Hepatocyte (in vitro differentiated cells): ENCODE results near the gene ARHGAP33. TPM values are rescaled to one million over a fixed set of nuclear protein-coding genes. Genes with fewer than 3 reads are reported as not detected.

ENCODE experiments used
- DNase-seq: peaks from one replicate; pipeline ENCODE4 v3.0.0-alpha.2; 2016; ENCODE audit warnings: low spot score
- H2AFZ ChIP-seq: fragments of 200-600 bp; sonication (generic); 2 replicates; pipeline ENCODE4 v1.6.0; 2016; ENCODE audit warnings: antibody characterized with exemption, mild to moderate bottlenecking
- H3K27ac ChIP-seq: fragments of 200-600 bp; sonication (generic); 2 replicates; pipeline ENCODE4 v1.5.1; 2016; ENCODE audit warnings: mild to moderate bottlenecking
- H3K27me3 ChIP-seq: fragments of 200-600 bp; sonication (generic); 2 replicates; pipeline ENCODE4 v1.6.1; 2016
- H3K36me3 ChIP-seq: fragments of 200-600 bp; sonication (generic); replicated peaks from 2 replicates; pipeline ENCODE4 v1.5.1; 2016; ENCODE audit warnings: low read depth; ENCODE audit not compliant: insufficient read depth
- H3K4me1 ChIP-seq: fragments of 200-600 bp; sonication (generic); 2 replicates; pipeline ENCODE4 v1.5.1; 2016; ENCODE audit warnings: mild to moderate bottlenecking, moderate library complexity; ENCODE audit not compliant: insufficient read depth
- H3K4me2 ChIP-seq: fragments of 200-600 bp; sonication (generic); 2 replicates; pipeline ENCODE4 v1.6.0; 2016
- H3K4me3 ChIP-seq: fragments of 200-600 bp; sonication (generic); 2 replicates; pipeline ENCODE4 v1.5.1; 2016; ENCODE audit warnings: mild to moderate bottlenecking
- H3K79me2 ChIP-seq: fragments of 200-600 bp; sonication (generic); 2 replicates; pipeline ENCODE4 v1.6.0; 2017; ENCODE audit warnings: mild to moderate bottlenecking
- H3K9me2 ChIP-seq: fragments of 200-600 bp; sonication (generic); replicated peaks from 2 replicates; pipeline ENCODE4 v1.6.0; 2017; ENCODE audit warnings: mild to moderate bottlenecking; ENCODE audit not compliant: insufficient read depth
- H3K9me3 ChIP-seq: fragments of 200-600 bp; sonication (generic); 2 replicates; pipeline ENCODE4 v1.5.1; 2016; ENCODE audit warnings: low read depth, mild to moderate bottlenecking
- H4K20me1 ChIP-seq: fragments of 200-600 bp; sonication (generic); 2 replicates; pipeline ENCODE4 v1.6.0; 2016; ENCODE audit warnings: mild to moderate bottlenecking; ENCODE audit not compliant: insufficient read depth, poor library complexity, severe bottlenecking
- EZH2 ChIP-seq: fragments of 200-600 bp; sonication (generic); IDR thresholded peaks from 2 replicates; pipeline ENCODE4 v1.6.1; 2016; ENCODE audit warnings: antibody characterized with exemption, mild to moderate bottlenecking, borderline replicate concordance
- EZH2phosphoT487 ChIP-seq: fragments of 200-600 bp; sonication (generic); IDR thresholded peaks from one replicate; pipeline ENCODE4 v1.6.1; 2018; ENCODE audit warnings: antibody characterized with exemption, mild to moderate bottlenecking, low read depth, moderate library complexity; ENCODE audit not compliant: unreplicated experiment, severe bottlenecking
- WGBS: methylation state at CpG from one replicate; pipeline ENCODE4 v1.1.6; 2016; ENCODE audit warnings: low lambda C conversion rate; ENCODE audit errors: missing lambda C conversion rate; 5-methylcytosine and 5-hydroxymethylcytosine counted together
- polyA plus RNA-seq: library from polyadenylated mRNA; unstranded; fragments of >200 nt; fragmentation: Nextera tagmentation; extraction: Ambion mirVana; gene quantifications from 2 replicates; pipeline ENCODE4 v1.2.1, GENCODE V29; 2016
- total RNA-seq: library from RNA; depleted of rRNA; stranded (reverse); fragments of >200 nt; gene quantifications from 2 replicates; pipeline ENCODE4 v1.2.3, GENCODE V29; 2014
- TF ChIP-seq, protein P1 (sequence below): fragments of 200-600 bp; sonication (generic); IDR thresholded peaks from 2 replicates; pipeline ENCODE4 v1.5.1; 2016; ENCODE audit warnings: antibody characterized with exemption, mild to moderate bottlenecking; ENCODE audit not compliant: poor library complexity

Gene ARHGAP33
- total and polyA plus RNA-seq, 2 experiments from 2014 or later = 6.7 to 7.9 TPM

DNA sequence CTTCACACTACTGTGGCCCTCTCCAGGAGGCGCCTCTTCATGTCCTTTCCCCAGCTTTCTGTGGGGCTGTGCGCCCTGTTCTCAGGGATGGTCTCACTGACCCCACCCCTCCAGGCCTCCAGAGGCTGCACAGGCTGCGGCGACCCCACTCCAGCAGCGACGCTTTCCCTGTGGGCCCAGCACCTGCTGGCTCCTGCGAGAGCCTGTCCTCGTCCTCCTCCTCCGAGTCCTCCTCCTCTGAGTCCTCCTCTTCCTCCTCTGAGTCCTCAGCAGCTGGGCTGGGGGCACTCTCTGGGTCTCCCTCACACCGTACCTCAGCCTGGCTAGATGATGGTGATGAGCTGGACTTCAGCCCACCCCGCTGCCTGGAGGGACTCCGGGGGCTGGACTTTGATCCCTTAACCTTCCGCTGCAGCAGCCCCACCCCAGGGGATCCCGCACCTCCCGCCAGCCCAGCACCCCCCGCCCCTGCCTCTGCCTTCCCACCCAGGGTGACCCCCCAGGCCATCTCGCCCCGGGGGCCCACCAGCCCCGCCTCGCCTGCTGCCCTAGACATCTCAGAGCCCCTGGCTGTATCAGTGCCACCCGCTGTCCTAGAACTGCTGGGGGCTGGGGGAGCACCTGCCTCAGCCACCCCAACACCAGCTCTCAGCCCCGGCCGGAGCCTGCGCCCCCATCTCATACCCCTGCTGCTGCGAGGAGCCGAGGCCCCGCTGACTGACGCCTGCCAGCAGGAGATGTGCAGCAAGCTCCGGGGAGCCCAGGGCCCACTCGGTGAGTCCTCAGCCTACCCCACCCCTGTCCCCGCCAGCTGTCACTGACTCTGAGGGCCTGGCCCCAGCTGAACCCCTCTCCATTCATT lies 11.2 kb downstream of the ARHGAP33 start:
- Histone ChIP-seq H3K27ac (no peak overlapping the region), H3K79me2 (no peaks in the 10 kb centered on the region), H3K9me2 (no peaks in the 10 kb centered on the region), H3K4me3 (no peak overlapping the region), H3K27me3 (no peaks in the 10 kb centered on the region), H3K4me1 (no peaks in the 10 kb centered on the region), H3K36me3 (no peaks in the 10 kb centered on the region), H2AFZ (no peak overlapping the region), H4K20me1 (no peaks in the 10 kb centered on the region), H3K9me3 (no peaks in the 10 kb centered on the region), H3K4me2 (no peak overlapping the region)
- TF ChIP-seq EZH2phosphoT487 (no peak), EZH2 (no peak)
- TF ChIP-seq, protein P1, sequence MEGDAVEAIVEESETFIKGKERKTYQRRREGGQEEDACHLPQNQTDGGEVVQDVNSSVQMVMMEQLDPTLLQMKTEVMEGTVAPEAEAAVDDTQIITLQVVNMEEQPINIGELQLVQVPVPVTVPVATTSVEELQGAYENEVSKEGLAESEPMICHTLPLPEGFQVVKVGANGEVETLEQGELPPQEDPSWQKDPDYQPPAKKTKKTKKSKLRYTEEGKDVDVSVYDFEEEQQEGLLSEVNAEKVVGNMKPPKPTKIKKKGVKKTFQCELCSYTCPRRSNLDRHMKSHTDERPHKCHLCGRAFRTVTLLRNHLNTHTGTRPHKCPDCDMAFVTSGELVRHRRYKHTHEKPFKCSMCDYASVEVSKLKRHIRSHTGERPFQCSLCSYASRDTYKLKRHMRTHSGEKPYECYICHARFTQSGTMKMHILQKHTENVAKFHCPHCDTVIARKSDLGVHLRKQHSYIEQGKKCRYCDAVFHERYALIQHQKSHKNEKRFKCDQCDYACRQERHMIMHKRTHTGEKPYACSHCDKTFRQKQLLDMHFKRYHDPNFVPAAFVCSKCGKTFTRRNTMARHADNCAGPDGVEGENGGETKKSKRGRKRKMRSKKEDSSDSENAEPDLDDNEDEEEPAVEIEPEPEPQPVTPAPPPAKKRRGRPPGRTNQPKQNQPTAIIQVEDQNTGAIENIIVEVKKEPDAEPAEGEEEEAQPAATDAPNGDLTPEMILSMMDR = no peak
- 93% methylated on average over 21 of the region's 31 CpGs for WGBS
- DNase-seq = no peak

DNA sequence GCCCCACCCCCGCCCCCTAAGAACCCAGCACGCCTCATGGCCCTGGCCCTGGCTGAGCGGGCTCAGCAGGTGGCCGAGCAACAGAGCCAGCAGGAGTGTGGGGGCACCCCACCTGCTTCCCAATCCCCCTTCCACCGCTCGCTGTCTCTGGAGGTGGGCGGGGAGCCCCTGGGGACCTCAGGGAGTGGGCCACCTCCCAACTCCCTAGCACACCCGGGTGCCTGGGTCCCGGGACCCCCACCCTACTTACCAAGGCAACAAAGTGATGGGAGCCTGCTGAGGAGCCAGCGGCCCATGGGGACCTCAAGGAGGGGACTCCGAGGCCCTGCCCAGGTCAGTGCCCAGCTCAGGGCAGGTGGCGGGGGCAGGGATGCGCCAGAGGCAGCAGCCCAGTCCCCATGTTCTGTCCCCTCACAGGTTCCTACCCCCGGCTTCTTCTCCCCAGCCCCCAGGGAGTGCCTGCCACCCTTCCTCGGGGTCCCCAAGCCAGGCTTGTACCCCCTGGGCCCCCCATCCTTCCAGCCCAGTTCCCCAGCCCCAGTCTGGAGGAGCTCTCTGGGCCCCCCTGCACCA lies 11.9 kb downstream of the ARHGAP33 start:
- Histone ChIP-seq H3K27me3 (no peaks in the 10 kb centered on the region), H3K36me3 (no peaks in the 10 kb centered on the region), H4K20me1 (no peaks in the 10 kb centered on the region), H2AFZ (no peak overlapping the region), H3K27ac (no peak overlapping the region), H3K4me1 (no peaks in the 10 kb centered on the region), H3K9me3 (no peaks in the 10 kb centered on the region), H3K79me2 (no peaks in the 10 kb centered on the region), H3K9me2 (no peaks in the 10 kb centered on the region), H3K4me2 (no peak overlapping the region), H3K4me3 (no peak overlapping the region)
- TF ChIP-seq EZH2 (no peak), EZH2phosphoT487 (no peak)
- TF ChIP-seq, protein P1 = no peak
- peak; percentile 4 for DNase-seq
- WGBS = 96% methylated on average over 9 of the region's 15 CpGs

DNA sequence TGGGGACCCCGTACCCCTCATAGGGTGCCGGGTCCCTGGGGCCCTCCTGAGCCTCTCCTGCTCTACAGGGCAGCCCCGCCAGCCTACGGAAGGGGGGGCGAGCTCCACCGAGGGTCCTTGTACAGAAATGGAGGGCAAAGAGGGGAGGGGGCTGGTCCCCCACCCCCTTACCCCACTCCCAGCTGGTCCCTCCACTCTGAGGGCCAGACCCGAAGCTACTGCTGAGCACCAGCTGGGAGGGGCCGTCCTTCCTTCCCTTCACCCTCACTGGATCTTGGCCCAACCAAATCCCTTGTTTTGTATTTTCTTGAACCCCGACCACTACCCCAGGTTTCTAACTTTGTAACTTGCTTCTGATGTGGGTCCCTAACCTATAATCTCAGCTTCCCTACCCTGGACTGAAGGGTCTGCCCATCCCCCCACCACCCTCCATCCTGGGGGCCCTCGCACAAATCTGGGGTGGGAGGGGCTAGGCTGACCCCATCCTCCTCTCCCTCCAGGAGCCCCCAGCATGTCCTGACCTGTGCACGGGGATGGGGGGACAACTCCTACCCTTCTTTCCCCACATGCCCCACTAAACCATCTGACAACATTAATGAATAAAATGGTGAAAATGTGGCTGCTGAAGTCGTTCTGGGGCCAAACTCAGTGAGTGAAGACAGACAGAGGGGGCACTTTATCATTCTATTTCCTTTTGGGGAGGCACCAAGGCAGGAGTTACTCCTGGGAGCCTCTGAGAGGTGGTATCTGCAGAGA lies 13.0 kb downstream of the ARHGAP33 start:
- Histone ChIP-seq H3K36me3 (no peaks in the 10 kb centered on the region), H3K4me2 (no peak overlapping the region), H4K20me1 (no peaks in the 10 kb centered on the region), H3K9me3 (no peaks in the 10 kb centered on the region), H3K27me3 (no peaks in the 10 kb centered on the region), H3K4me1 (no peaks in the 10 kb centered on the region), H2AFZ (no peak overlapping the region), H3K27ac (no peak overlapping the region), H3K79me2 (no peaks in the 10 kb centered on the region), H3K9me2 (no peaks in the 10 kb centered on the region), H3K4me3 (no peak overlapping the region)
- TF ChIP-seq, protein P1 = no peak
- TF ChIP-seq EZH2phosphoT487 (no peak), EZH2 (no peak)
- WGBS = 87% methylated on average over 7 of the region's 12 CpGs
- DNase-seq = peak; percentile 4
